ENCODE measurements around the gene HAPLN3.

GRCh38 chr15:88848203-88848602, 47.1 kb downstream of the HAPLN3 start:
- no peak for TF ChIP-seq CTCF (IDR thresholded peaks at IDR 0.05)
- no peak for TF ChIP-seq POLR2A (IDR thresholded peaks at IDR 0.05)
